ENCODE measurements around the gene SHTN1. TPM values are rescaled to one million over a fixed set of nuclear protein-coding genes. Genes with fewer than 3 reads are reported as not detected.

The SHTN1 gene
- total RNA-seq, 1 experiment from 2014 or later, result 39.9 TPM

- Histone ChIP-seq H3K36me3 (ENCODE audit: insufficient read depth, low read length, poor library complexity, severe bottlenecking) (no peaks in the 10 kb centered on the region), H3K4me1 (ENCODE audit: insufficient read depth, low read length, poor library complexity, severe bottlenecking) (peaks cover 30% of the 10 kb centered on the region), H3K27ac (ENCODE audit: low read depth, low read length, poor library complexity, severe bottlenecking) (no peak overlapping the region), H3K9me3 (ENCODE audit: low read depth, low read length, poor library complexity, severe bottlenecking) (no peaks in the 10 kb centered on the region), H3K4me3 (ENCODE audit: low read depth, low read length, poor library complexity, severe bottlenecking) (no peak overlapping the region), H3K27me3 (replicated peaks; ENCODE audit: insufficient read depth, low read depth, low read length, poor library complexity) (no peaks in the 10 kb centered on the region)
- intact Hi-C loops (cut with micrococcal nuclease; ENCODE audit: unreplicated experiment), result no loop called here
- no peak for DNase-seq (ENCODE audit: low spot score)
- BruUV-seq (replicated peaks), result no TSS peak
- ChIA-PET POLR2A (ENCODE audit: low non-redundant PET) (no interaction called here), CTCF (no interaction called here)
- TF ChIP-seq CTCF (conservative IDR thresholded peaks at IDR 0.05; ENCODE audit: low read depth, low read length) (no peak), EZH2 (IDR thresholded peaks at IDR 0.05; ENCODE audit: borderline replicate concordance, low read depth, low read length, poor library complexity, severe bottlenecking) (no peak)
Measured at GRCh38 chr10:116833986-116834985, 170.7 kb downstream of the SHTN1 start.

GRCh38 chr10:116831790-116832189, 173.2 kb downstream of the SHTN1 start:
- no TSS peak for BruUV-seq (replicated peaks)
- intact Hi-C loops (cut with micrococcal nuclease; ENCODE audit: unreplicated experiment), result no loop called here
- POLR2A ChIA-PET (ENCODE audit: low non-redundant PET), result no interaction called here
- no peak for DNase-seq (ENCODE audit: low spot score)
- Histone ChIP-seq H3K9me3 (ENCODE audit: low read depth, low read length, poor library complexity, severe bottlenecking) (no peaks in the 10 kb centered on the region), H3K4me1 (ENCODE audit: insufficient read depth, low read length, poor library complexity, severe bottlenecking) (peaks cover 21% of the 10 kb centered on the region), H3K27ac (ENCODE audit: low read depth, low read length, poor library complexity, severe bottlenecking) (no peak overlapping the region), H3K27me3 (replicated peaks; ENCODE audit: insufficient read depth, low read depth, low read length, poor library complexity) (no peaks in the 10 kb centered on the region), H3K4me3 (ENCODE audit: low read depth, low read length, poor library complexity, severe bottlenecking) (no peak overlapping the region), H3K36me3 (ENCODE audit: insufficient read depth, low read length, poor library complexity, severe bottlenecking) (no peaks in the 10 kb centered on the region)
- CTCF ChIA-PET, result interaction anchor here (0.9 kb wide), 1 partner anchor 43 kb away, joined by 3 read pairs; no protein-coding TSS in a partner anchor
- TF ChIP-seq CTCF (conservative IDR thresholded peaks at IDR 0.05; ENCODE audit: low read depth, low read length) (no peak), EZH2 (IDR thresholded peaks at IDR 0.05; ENCODE audit: borderline replicate concordance, low read depth, low read length, poor library complexity, severe bottlenecking) (no peak)

Other genes starting within 250 kb of the SHTN1 start
- 0.28 TPM in 2 replicates for gene ENO4, start 155.7 kb downstream of the SHTN1 start, total RNA-seq (2021)
- gene VAX1, start 133.1 kb upstream of the SHTN1 start, total RNA-seq (2021), result 65.1 and 74.4 TPM in 2 replicates
- gene KCNK18, start 192.3 kb upstream of the SHTN1 start, total RNA-seq (2021), result 0.43 and 0.44 TPM in 2 replicates
- 0.06 TPM in 1 of 2 replicates, not detected in the other for gene SLC18A2, start 235.9 kb upstream of the SHTN1 start, total RNA-seq (2021)